GM18858 (cell line): ENCODE measurements around the gene MRPL39.

Experiments used
- ATAC-seq: cut with Tn5 transposase; IDR thresholded peaks from one replicate; pipeline ENCODE4 v1.9.1; 2021; ENCODE audit not compliant: unreplicated experiment

MRPL39 gene

DNA sequence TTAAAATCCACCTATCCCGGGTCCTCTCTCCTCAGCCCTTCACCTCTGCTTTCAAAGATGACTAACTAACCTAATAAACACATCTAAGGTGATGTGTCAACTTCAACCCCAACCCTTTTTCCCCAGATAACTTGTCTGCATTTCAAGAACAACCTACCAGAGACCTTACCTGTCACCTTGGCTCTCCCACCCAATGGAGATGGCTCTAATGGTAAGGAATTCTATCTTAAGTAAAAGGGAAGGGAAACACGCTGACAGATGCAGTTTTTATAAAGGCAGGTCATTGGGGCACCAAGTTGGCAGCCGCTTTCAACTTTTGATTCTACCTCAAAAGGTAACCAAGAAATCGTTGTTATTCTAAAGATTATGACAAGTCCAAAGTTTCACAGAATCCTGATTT, 37.6 kb downstream of the MRPL39 start:
- no peak for ATAC-seq

DNA sequence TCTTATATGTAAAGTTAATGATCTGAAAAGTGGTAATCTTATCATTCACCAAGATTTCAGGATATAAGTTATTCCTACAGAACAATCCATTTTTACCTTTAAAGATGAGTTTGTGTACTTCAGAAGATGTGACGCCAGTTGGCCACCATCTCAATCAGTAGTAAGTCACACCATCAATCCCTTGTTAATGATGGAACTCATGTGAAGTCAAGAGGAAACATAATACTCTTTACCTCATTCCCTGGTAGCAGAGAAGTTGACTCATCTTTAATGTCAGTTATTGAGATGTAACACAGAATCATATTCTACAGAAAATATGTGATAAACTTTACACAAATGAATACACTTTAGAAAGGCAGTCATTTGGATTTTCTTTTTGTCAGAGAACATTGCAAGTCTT, 38.2 kb downstream of the MRPL39 start:
- no peak for ATAC-seq

DNA sequence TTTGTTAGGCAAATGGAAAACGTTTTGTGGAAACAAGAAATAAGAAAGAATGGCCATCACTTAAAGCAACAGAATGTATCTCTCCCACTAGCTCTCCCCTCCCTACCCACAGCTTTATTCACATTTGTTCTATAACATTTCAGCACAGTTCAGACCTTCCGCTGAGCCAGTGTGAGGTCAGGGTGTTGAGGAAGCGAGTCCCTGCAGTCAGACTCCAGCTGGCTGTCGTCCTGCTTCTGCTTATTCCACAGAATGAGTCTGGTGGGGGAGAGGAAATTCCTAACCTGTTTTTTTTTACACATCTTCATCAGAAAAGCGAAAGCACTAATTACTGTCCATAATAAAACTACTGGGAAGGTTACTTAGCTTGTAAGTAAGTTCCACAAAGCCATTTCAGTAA, 39.0 kb downstream of the MRPL39 start:
- no peak for ATAC-seq

DNA sequence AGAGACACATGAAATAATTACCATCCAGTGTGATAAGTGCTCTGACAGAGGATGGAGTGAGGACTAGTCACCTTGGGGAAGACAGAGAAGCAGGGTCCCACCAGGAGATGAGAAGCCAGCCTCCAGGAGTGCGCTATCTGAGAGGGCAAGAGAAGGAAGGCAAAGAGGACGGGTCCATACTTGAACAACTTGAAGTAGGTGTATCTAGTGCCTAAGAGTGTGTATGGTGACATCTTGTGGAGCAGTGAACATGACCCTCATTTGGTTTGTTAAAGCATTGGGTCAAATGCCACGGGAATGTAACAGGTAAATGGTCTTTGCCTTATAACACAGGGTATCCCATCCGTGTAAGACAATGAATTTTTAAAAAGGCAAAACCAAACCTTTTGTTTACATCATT, 39.8 kb downstream of the MRPL39 start:
- ATAC-seq: no peak

DNA sequence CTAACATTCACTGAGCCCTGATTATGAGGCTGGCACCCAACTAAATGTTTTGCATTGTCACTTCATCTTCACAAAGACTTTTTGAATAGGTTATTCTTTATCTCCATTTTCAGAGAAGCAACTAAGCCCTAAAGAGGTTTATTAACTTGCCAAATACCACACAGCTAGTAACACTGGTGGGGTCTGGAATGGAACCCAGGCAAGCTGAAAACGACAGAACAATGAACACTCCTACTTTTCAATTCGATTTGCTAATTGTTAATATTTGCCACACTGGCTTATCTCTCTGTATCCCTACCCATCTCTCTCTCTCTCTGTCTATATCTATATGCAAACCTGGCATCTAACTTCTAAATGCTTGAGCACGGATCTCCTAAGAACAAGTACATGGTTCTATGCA, 40.6 kb downstream of the MRPL39 start:
- ATAC-seq: no peak

DNA sequence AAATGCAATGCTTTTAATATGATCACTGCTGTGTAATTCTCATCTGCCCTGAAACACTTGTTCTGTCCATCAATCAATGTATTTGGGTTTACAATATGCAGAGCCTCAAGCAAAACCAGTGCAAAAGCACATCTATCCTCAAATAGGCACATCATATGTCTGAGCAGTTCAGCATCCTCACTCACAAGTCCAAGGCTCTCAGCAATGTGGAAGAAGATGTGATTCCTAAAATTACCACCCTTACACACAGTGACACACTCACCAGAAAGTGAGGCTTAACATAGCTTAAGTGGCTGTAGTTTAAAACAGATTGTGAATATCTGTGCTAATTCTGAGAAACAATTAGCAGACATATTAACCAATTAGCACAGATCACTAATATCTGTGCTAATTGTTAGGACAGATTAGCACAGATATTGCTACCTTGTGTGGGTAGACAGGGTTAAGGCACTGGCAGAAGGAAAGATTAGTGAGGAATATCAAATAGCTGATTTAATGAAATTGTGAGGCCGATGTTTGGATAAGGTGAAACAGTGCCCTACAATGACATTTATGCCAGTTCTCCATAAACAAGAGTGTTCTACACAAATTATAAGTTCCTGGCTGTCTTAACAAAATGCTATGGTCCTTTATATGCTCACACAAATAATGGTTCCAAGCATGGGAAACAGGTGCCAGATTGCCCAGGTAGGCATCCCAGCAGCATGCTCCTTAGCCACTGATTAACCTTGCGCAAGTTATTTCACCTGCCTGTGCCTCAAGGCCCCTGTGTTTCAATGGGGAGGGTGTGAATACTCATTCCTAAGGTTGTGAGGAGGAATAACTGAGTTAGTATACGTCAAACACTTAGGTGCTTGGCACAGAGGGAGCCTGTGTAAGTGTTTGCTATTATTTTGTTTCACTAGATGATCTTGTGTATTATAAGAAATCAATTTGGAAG, 41.7 kb downstream of the MRPL39 start:
- ATAC-seq: no peak

DNA sequence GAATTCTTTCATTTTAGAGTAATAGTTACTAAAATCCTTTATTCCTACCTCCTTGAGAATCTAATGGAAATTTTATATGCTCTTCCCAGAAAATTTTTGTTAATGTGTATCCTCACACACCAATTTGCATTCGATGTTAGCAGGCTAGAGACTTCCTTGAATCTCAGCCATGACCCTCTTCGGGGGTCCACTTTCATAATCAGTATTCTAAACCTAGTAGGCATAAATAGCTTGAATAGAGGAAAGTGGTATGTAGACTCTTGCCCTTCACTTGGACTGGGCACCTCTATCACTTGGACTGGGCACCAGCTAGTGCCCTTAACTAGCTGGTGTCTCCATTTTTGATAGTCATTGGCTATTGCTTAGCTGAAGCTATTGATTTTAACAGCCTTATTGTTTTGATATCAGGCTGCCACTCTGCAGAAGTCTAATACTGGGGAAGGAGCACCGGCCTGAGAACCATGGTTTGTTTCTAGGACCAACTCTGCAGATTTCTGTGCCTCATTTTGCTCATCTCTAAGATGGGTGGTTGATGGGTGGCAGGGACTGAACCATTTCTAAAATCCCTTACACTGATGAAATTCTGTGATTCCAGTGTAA, 42.8 kb downstream of the MRPL39 start:
- ATAC-seq: no peak

DNA sequence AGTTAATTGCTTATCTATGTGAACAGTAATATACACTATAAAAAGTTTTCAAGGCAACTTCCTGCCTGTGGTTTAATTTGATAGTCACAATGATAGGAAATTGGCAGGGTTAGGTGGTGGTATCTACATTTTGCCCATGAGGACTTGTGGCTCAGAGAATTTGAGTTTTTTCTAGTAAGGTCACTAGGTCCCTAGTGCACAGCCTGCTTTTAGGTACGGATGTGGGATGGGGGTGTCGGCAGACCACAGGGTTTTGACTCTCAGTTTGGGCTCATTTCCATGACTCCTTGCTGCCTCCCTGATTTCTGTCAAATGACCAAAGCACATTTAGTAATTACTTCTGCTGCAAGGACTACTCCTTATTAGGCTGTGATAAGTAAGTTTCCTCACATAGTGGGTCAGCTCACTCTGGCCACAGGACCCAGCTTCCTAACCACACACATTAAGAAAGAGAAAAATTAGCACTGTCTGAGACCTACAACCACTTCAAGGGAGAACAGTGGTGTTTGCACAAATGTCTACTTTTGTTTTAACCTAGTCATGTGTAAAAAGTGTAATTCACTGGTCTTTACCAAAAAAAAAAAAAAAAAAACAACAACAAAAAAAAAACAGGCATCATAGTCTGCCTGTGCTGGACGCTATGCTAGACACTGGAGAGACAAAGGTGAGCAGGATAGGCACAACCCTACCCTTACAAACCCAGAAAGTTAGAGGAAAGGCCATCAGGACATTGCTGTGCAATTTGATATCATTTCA, 43.7 kb downstream of the MRPL39 start:
- no peak for ATAC-seq

DNA sequence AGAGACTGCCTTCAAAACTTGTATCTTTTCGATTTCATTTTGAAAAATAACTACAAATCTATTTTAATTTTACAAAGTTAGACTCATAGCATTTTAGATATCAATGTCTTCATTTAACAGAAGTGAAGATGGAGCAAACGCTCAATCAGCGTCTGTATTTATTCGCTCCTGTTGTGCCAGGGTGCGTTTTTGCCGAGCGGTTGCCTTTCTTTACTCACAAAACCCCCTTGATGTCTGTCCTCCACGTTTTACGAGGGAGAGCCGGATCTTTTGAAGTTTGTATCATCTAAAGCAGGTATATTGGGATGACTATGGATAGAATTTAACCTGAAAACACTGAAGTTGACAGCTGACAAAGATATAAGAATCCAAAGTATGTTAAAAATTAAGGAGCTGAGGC, 44.6 kb downstream of the MRPL39 start:
- no peak for ATAC-seq

DNA sequence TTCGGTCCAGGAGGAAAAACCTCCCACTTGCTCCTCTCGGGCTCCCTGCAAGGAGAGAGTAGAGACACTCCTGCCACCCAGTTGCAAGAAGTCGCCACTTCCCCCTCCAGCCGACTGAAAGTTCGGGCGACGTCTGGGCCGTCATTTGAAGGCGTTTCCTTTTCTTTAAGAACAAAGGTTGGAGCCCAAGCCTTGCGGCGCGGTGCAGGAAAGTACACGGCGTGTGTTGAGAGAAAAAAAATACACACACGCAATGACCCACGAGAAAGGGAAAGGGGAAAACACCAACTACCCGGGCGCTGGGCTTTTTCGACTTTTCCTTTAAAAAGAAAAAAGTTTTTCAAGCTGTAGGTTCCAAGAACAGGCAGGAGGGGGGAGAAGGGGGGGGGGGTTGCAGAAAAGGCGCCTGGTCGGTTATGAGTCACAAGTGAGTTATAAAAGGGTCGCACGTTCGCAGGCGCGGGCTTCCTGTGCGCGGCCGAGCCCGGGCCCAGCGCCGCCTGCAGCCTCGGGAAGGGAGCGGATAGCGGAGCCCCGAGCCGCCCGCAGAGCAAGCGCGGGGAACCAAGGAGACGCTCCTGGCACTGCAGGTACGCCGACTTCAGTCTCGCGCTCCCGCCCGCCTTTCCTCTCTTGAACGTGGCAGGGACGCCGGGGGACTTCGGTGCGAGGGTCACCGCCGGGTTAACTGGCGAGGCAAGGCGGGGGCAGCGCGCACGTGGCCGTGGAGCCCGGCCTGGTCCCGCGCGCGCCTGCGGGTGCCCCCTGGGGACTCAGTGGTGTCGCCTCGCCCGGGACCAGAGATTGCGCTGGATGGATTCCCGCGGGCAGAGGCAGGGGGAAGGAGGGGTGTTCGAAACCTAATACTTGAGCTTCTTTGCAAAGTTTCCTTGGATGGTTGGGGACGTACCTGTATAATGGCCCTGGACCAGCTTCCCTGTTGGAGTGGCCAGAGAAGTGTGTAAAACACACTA, 45.3 kb downstream of the MRPL39 start:
- ATAC-seq: no peak

DNA sequence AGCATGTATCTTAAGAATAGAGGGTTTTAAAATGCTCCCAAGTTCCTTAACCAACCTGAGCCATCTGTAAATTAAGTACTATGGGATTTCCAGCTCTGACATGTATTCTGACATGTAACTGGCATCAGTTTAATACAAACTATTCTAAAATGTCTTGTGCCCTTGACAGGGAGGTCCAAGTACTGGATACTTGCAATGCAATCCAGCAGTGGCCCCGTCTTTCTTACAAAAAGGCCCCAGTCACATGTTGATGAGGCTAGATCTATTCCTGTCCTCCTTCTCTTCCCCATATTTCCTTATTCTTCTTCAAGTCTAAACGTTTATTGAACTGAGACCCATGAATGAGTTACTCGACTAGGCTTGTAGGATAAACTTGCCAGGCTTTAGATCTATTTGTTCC, 46.4 kb downstream of the MRPL39 start:
- ATAC-seq: no peak

DNA sequence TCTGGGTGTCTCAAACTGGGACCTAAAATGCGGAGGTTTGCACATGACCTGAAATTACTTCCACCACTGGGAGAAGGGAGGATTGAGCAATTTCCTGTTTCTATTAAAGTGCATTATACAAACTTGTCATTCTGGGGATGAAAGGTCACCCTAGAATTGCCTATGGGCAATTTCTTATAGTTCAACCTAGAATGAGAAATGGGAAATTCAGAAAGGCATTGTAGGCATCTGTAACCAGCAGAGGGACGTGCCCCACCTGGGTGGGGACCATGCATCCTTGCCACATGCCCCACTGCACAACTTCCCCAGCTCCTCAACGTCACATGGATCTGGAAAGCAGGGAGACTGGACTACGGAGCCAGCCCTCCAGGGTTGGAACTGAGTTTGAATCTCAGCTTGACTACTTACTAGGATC, 47.0 kb downstream of the MRPL39 start:
- ATAC-seq: no peak

DNA sequence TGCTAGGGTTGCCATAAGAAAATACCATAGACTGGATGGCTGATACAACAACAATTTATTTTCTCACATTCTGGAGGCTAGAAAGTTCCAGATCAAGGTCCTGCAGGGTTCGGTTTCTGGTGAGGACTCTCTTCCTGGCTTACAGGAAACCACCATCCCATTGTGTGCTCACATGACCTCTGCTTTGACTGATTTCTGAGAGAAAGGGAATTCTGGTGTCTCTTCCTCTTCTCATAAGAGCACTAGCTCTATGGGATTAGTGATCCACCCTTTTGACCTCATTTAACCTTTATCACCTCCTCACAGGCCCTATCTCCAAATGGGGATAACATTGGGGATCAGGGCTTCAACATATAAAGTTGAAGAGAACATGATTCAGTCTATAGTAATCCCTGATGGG, 47.5 kb downstream of the MRPL39 start:
- ATAC-seq: no peak

DNA sequence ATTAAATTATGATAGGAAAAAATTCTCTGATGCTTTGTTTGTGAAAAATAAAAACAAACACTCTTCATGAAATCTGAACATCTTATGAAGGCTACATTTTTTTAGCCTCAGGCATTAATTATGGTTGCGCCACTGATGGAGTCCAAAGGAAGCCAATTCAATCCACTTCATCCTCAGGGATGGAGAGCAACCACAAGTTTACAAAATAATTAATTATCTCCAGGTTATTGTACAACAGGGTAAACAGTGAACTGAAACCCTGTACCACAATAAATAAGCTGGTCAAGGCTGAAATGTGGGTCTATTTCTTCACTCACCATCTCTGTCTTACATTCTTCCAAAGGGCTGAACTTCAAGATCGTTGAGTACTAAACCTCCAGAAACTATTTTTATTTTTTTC, 49.2 kb downstream of the MRPL39 start:
- no peak for ATAC-seq

DNA sequence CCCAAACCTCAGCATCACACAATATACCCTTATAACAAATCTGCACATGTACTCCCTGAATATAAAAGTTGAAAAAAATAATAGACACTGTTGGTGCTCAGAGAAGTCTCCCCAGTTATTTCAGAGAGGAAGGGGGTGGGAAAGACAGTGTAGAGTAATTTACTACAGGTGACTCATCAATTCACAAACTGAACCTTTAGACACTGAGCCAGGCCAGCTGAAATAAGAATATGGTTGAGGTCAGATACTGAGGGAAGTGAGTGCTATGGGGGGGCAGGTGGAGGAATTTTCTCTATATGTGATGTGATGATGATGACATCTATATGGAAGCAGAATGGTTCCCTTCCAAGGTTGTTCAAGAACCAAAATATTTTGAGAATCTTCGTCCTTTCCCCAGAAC, 50.1 kb downstream of the MRPL39 start:
- no peak for ATAC-seq

DNA sequence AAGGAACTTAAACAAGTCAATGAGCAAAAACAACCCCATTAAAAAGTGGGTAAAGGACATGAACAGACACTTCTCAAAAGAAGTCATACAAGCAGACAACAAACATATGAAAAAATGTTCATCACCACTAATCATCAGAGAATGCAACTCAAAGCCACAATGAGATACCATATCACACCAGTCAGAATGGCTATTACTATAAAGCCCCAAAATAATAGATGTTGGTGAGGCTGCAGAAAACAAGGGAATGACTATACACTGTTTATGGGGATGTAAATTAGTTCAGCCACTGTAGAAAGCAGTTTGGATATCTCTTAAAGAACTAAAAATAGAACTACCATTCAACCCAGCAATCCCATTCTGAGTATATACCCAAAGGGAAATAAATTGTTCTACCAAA, 51.2 kb downstream of the MRPL39 start:
- ATAC-seq: no peak

DNA sequence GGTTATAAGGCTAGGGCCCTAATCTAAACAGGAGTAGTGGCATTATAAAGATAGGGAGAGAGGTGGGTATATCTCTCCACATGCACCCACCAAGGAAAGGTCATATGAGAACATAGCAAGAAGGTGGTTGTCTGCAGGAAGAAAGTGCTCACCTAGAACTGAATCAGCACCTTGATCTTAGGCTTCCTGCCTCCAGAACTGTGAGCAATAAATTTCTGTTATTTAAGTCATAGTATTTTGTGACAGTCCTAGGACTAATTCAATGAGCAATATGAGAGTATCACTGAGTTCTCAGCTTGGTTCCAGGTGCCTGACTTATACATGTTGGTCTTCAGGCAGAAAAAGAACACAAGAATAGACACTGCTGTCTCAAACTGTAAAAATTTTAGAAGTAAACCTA, 51.8 kb downstream of the MRPL39 start:
- ATAC-seq: no peak

DNA sequence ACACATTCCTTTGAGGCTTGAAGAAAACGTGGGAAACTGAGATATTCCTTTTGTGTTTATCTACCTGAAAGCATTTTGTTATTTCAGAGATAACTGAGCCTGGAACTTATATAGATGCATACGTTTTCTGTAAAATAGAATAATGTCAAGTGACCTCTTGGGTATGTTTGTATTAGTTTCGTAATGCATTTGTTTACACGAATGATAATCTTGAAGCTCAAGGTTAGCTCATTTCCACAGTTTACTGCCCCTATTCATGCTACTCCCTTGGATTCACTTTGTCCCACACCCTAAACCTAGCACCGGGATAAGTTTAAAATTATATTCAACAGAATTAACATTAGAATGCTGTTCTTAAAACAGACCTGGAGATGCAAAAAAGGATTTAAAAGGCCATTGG, 54.4 kb downstream of the MRPL39 start:
- no peak for ATAC-seq

DNA sequence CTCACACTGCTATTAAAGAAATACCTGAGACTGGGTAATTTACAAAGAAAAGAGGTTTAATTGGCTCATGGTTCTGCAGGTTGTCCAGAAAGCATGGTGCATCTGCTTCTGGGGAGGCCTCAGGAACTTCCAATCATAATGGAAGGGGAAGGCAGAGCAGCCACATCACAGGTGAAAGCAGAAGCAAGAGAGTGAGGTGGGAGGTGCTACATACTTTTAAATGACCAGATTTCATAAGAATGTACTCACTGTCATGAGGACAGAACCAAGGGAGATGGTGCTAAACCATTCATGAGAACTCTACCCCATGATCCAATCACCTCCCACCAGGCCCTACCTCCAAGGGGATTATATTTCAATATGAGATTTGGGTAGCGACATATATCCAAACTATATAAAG, 55.7 kb downstream of the MRPL39 start:
- ATAC-seq: no peak

DNA sequence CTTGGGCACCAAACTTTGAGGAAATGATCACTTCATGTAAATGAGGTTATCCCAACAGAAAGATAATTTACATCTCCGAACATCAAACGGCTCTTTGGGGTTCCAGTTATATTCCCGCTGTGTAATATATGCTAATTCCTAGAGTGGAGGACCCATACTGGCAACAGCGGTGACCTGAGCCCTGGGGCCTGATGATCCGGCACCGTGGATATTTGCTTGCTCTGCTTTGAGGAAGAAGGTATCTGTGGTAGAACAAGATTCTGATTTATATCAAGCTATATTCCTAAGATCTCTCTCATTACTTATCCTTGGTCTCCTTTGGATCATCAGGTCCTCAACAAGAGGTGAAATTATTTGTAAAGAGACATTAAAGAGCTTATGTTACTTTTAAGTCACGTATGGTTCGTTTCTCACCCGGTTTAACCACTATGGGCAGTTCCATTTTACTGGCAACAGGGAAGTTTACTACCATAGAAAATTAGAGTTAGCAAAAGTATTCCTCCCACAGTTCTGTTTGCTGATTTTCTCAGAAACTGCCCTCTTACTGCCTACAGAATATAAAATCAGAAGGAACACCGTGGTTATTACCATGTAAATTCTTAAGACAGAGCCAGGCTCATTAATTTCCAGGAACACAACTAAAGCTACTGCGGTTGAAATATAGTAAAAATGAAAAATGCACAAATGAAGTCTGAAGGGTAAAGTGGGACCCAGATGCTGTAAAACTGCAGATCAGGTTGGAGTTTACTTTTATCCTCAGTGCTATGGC, 56.7 kb downstream of the MRPL39 start:
- ATAC-seq: no peak
